Measurements from ENCODE around the gene WRAP73.

Gene WRAP73

GRCh38 chr1:3599816-3600215 is 50.1 kb downstream of the WRAP73 start:
- Histone ChIP-seq H3K4me1 (ENCODE audit: control insufficient read depth, insufficient read depth, low read length, poor library complexity, severe bottlenecking) (peaks cover 18% of the 10 kb centered on the region), H3K27ac (ENCODE audit: low read depth, low read length, severe bottlenecking) (no peak overlapping the region)
- 79 to 89% methylated on average over 12 to 15 of the region's 15 CpGs for WGBS, 2 experiments (ENCODE audit: insufficient coverage in 2 of 2)

GRCh38 chr1:3599286-3599811 is 50.6 kb downstream of the WRAP73 start:
- Histone ChIP-seq H3K36me3 (ENCODE audit: control insufficient read depth, insufficient read depth, low read length) (peaks cover 4% of the 10 kb centered on the region), H3K9me3 (ENCODE audit: control insufficient read depth, low read length) (no peaks in the 10 kb centered on the region), H3K27ac (ENCODE audit: low read depth, low read length, severe bottlenecking) (no peak overlapping the region), H3K4me3 (ENCODE audit: extremely low read depth, insufficient read depth, low read length, poor library complexity, severe bottlenecking) (no peak overlapping the region), H3K4me1 (ENCODE audit: control insufficient read depth, insufficient read depth, low read length, poor library complexity, severe bottlenecking) (peaks cover 18% of the 10 kb centered on the region)
- 89 to 90% methylated on average over 16 of the region's 16 CpGs for WGBS, 2 experiments (ENCODE audit: insufficient coverage in 2 of 2)

More at GRCh38 chr1:3599816-3600215, 50.1 kb downstream of the WRAP73 start:
- Histone ChIP-seq H3K36me3 (ENCODE audit: control insufficient read depth, insufficient read depth, low read length) (peaks cover 4% of the 10 kb centered on the region), H3K4me3 (ENCODE audit: extremely low read depth, insufficient read depth, low read length, poor library complexity, severe bottlenecking) (no peak overlapping the region), H3K9me3 (ENCODE audit: control insufficient read depth, low read length) (no peaks in the 10 kb centered on the region)

GRCh38 chr1:3598522-3599285 is 51.2 kb downstream of the WRAP73 start:
- peaks cover 18% of the 10 kb centered on the region for H3K4me1 ChIP-seq (ENCODE audit: control insufficient read depth, insufficient read depth, low read length, poor library complexity, severe bottlenecking)
- 57 to 58% methylated on average over 12 to 23 of the region's 30 CpGs for WGBS, 2 experiments (ENCODE audit: insufficient coverage in 2 of 2)
- no peak overlapping the region for H3K4me3 ChIP-seq (ENCODE audit: extremely low read depth, insufficient read depth, low read length, poor library complexity, severe bottlenecking)
- no peak overlapping the region for H3K27ac ChIP-seq (ENCODE audit: low read depth, low read length, severe bottlenecking)
- peaks cover 4% of the 10 kb centered on the region for H3K36me3 ChIP-seq (ENCODE audit: control insufficient read depth, insufficient read depth, low read length)
- H3K9me3 ChIP-seq (ENCODE audit: control insufficient read depth, low read length) = no peaks in the 10 kb centered on the region

- H3K4me1 ChIP-seq (ENCODE audit: control insufficient read depth, insufficient read depth, low read length, poor library complexity, severe bottlenecking) = peaks cover 18% of the 10 kb centered on the region
- no peak overlapping the region for H3K4me3 ChIP-seq (ENCODE audit: extremely low read depth, insufficient read depth, low read length, poor library complexity, severe bottlenecking)
- H3K36me3 ChIP-seq (ENCODE audit: control insufficient read depth, insufficient read depth, low read length) = peaks cover 4% of the 10 kb centered on the region
- no peaks in the 10 kb centered on the region for H3K9me3 ChIP-seq (ENCODE audit: control insufficient read depth, low read length)
- WGBS, 2 experiments (ENCODE audit: insufficient coverage in 2 of 2) = 84 to 86% methylated on average over 23 to 24 of the region's 26 CpGs
- H3K27ac ChIP-seq (ENCODE audit: low read depth, low read length, severe bottlenecking) = no peak overlapping the region
Measured at GRCh38 chr1:3598051-3598491, 51.8 kb downstream of the WRAP73 start.

GRCh38 chr1:3597599-3597964 is 52.3 kb downstream of the WRAP73 start:
- Histone ChIP-seq H3K4me1 (ENCODE audit: control insufficient read depth, insufficient read depth, low read length, poor library complexity, severe bottlenecking) (peaks cover 18% of the 10 kb centered on the region), H3K27ac (ENCODE audit: low read depth, low read length, severe bottlenecking) (peak overlapping the region; percentile 5), H3K4me3 (ENCODE audit: extremely low read depth, insufficient read depth, low read length, poor library complexity, severe bottlenecking) (no peak overlapping the region), H3K36me3 (ENCODE audit: control insufficient read depth, insufficient read depth, low read length) (peaks cover 4% of the 10 kb centered on the region), H3K9me3 (ENCODE audit: control insufficient read depth, low read length) (no peaks in the 10 kb centered on the region)
- 59 to 61% methylated on average over 10 to 11 of the region's 11 CpGs for WGBS, 2 experiments (ENCODE audit: insufficient coverage in 2 of 2)

GRCh38 chr1:3596663-3597598 is 53.0 kb downstream of the WRAP73 start:
- no peaks in the 10 kb centered on the region for H3K9me3 ChIP-seq (ENCODE audit: control insufficient read depth, low read length)
- peaks cover 18% of the 10 kb centered on the region for H3K4me1 ChIP-seq (ENCODE audit: control insufficient read depth, insufficient read depth, low read length, poor library complexity, severe bottlenecking)
- WGBS, 2 experiments (ENCODE audit: insufficient coverage in 2 of 2) = 93 to 94% methylated on average over 22 to 26 of the region's 29 CpGs
- peaks cover 2% of the 10 kb centered on the region for H3K36me3 ChIP-seq (ENCODE audit: control insufficient read depth, insufficient read depth, low read length)
- H3K4me3 ChIP-seq (ENCODE audit: extremely low read depth, insufficient read depth, low read length, poor library complexity, severe bottlenecking) = no peak overlapping the region
- peak overlapping the region; percentile 5 for H3K27ac ChIP-seq (ENCODE audit: low read depth, low read length, severe bottlenecking)

- H3K4me1 ChIP-seq (ENCODE audit: control insufficient read depth, insufficient read depth, low read length, poor library complexity, severe bottlenecking) = peaks cover 18% of the 10 kb centered on the region
- H3K27ac ChIP-seq (ENCODE audit: low read depth, low read length, severe bottlenecking) = no peak overlapping the region
- no peaks in the 10 kb centered on the region for H3K36me3 ChIP-seq (ENCODE audit: control insufficient read depth, insufficient read depth, low read length)
Measured at GRCh38 chr1:3595949-3596348, 54.0 kb downstream of the WRAP73 start.

GRCh38 chr1:3594706-3595377 is 55.1 kb downstream of the WRAP73 start:
- no peaks in the 10 kb centered on the region for H3K9me3 ChIP-seq (ENCODE audit: control insufficient read depth, low read length)
- no peak overlapping the region for H3K27ac ChIP-seq (ENCODE audit: low read depth, low read length, severe bottlenecking)
- no peak overlapping the region for H3K4me3 ChIP-seq (ENCODE audit: extremely low read depth, insufficient read depth, low read length, poor library complexity, severe bottlenecking)
- peaks cover 22% of the 10 kb centered on the region for H3K4me1 ChIP-seq (ENCODE audit: control insufficient read depth, insufficient read depth, low read length, poor library complexity, severe bottlenecking)
- WGBS, 2 experiments (ENCODE audit: insufficient coverage in 2 of 2) = 92 to 96% methylated on average over 19 to 24 of the region's 31 CpGs
- H3K36me3 ChIP-seq (ENCODE audit: control insufficient read depth, insufficient read depth, low read length) = no peaks in the 10 kb centered on the region

More at GRCh38 chr1:3595949-3596348, 54.0 kb downstream of the WRAP73 start:
- Histone ChIP-seq H3K9me3 (ENCODE audit: control insufficient read depth, low read length) (no peaks in the 10 kb centered on the region), H3K4me3 (ENCODE audit: extremely low read depth, insufficient read depth, low read length, poor library complexity, severe bottlenecking) (no peak overlapping the region)
- WGBS, 2 experiments (ENCODE audit: insufficient coverage in 2 of 2) = 86 to 91% methylated on average over 5 to 7 of the region's 7 CpGs

GRCh38 chr1:3593745-3594144 is 56.2 kb downstream of the WRAP73 start:
- Histone ChIP-seq H3K9me3 (ENCODE audit: control insufficient read depth, low read length) (no peaks in the 10 kb centered on the region), H3K4me1 (ENCODE audit: control insufficient read depth, insufficient read depth, low read length, poor library complexity, severe bottlenecking) (peaks cover 18% of the 10 kb centered on the region), H3K27ac (ENCODE audit: low read depth, low read length, severe bottlenecking) (peak overlapping the region; percentile 49), H3K4me3 (ENCODE audit: extremely low read depth, insufficient read depth, low read length, poor library complexity, severe bottlenecking) (no peak overlapping the region), H3K36me3 (ENCODE audit: control insufficient read depth, insufficient read depth, low read length) (no peaks in the 10 kb centered on the region)
- WGBS, 2 experiments (ENCODE audit: insufficient coverage in 2 of 2) = 75 to 82% methylated on average over 7 to 10 of the region's 10 CpGs

- Histone ChIP-seq H3K36me3 (ENCODE audit: control insufficient read depth, insufficient read depth, low read length) (no peaks in the 10 kb centered on the region), H3K9me3 (ENCODE audit: control insufficient read depth, low read length) (no peaks in the 10 kb centered on the region), H3K4me3 (ENCODE audit: extremely low read depth, insufficient read depth, low read length, poor library complexity, severe bottlenecking) (no peak overlapping the region), H3K27ac (ENCODE audit: low read depth, low read length, severe bottlenecking) (peak overlapping the region; percentile 49), H3K4me1 (ENCODE audit: control insufficient read depth, insufficient read depth, low read length, poor library complexity, severe bottlenecking) (peaks cover 14% of the 10 kb centered on the region)
- 90 to 100% methylated on average over 2 to 10 of the region's 17 CpGs for WGBS, 2 experiments (ENCODE audit: insufficient coverage in 2 of 2)
Measured at GRCh38 chr1:3593334-3593733, 56.6 kb downstream of the WRAP73 start.

Data from mesodermal cell (in vitro differentiated cells).